Measurements from ENCODE around the gene USP32. TPM values are rescaled to one million over a fixed set of nuclear protein-coding genes. Genes with fewer than 3 reads are reported as not detected.

USP32 gene
- total RNA-seq, 1 donor from 2014 or later: 39.7 TPM

- H3K9me3 ChIP-seq (ENCODE audit: control insufficient read depth in 3 of 3, low read length in 3 of 3): no peaks in the 10 kb centered on the region
- no peak overlapping the region for H3K27ac ChIP-seq (ENCODE audit: low read depth, low read length)
- peaks cover 0 to 6% (median 3%) of the 10 kb centered on the region in 3 donors for H3K36me3 ChIP-seq (ENCODE audit: control insufficient read depth in 3 of 3, insufficient read depth in 3 of 3, low read length in 3 of 3)
- no peak overlapping the region for H3K4me3 ChIP-seq (ENCODE audit: low read length in 3 of 3)
- no peaks in the 10 kb centered on the region for H3K27me3 ChIP-seq (ENCODE audit: control insufficient read depth in 3 of 3, insufficient read depth in 3 of 3, low read length in 3 of 3)
- H3K9ac ChIP-seq (ENCODE audit: low read depth in 1 of 3, low read length in 3 of 3): no peak overlapping the region
- H3K4me1 ChIP-seq (ENCODE audit: control insufficient read depth in 3 of 3, insufficient read depth in 3 of 3, low read length in 3 of 3): no peaks in the 10 kb centered on the region
These were observed 135.8 kb downstream of the USP32 start for GRCh38 chr17:60256174-60256573.

- Histone ChIP-seq H3K9me3 (ENCODE audit: control insufficient read depth in 3 of 3, low read length in 3 of 3) (no peaks in the 10 kb centered on the region), H3K4me1 (ENCODE audit: control insufficient read depth in 3 of 3, insufficient read depth in 3 of 3, low read length in 3 of 3) (no peaks in the 10 kb centered on the region), H3K9ac (ENCODE audit: low read depth in 1 of 3, low read length in 3 of 3) (no peak overlapping the region), H3K36me3 (ENCODE audit: control insufficient read depth in 3 of 3, insufficient read depth in 3 of 3, low read length in 3 of 3) (peaks cover 0 to 10% (median 10%) of the 10 kb centered on the region in 3 donors), H3K27ac (ENCODE audit: low read depth, low read length) (no peak overlapping the region), H3K27me3 (ENCODE audit: control insufficient read depth in 3 of 3, insufficient read depth in 3 of 3, low read length in 3 of 3) (no peaks in the 10 kb centered on the region), H3K4me3 (ENCODE audit: low read length in 3 of 3) (no peak overlapping the region)
These were observed 138.9 kb downstream of the USP32 start for GRCh38 chr17:60253048-60253447.

- Histone ChIP-seq H3K9ac (ENCODE audit: low read depth in 1 of 3, low read length in 3 of 3) (no peak overlapping the region), H3K36me3 (ENCODE audit: control insufficient read depth in 3 of 3, insufficient read depth in 3 of 3, low read length in 3 of 3) (peaks cover 0 to 10% (median 7%) of the 10 kb centered on the region in 3 donors), H3K27me3 (ENCODE audit: control insufficient read depth in 3 of 3, insufficient read depth in 3 of 3, low read length in 3 of 3) (no peaks in the 10 kb centered on the region), H3K9me3 (ENCODE audit: control insufficient read depth in 3 of 3, low read length in 3 of 3) (no peaks in the 10 kb centered on the region), H3K27ac (ENCODE audit: low read depth, low read length) (no peak overlapping the region), H3K4me3 (ENCODE audit: low read length in 3 of 3) (no peak overlapping the region), H3K4me1 (ENCODE audit: control insufficient read depth in 3 of 3, insufficient read depth in 3 of 3, low read length in 3 of 3) (no peaks in the 10 kb centered on the region)
These were observed 139.5 kb downstream of the USP32 start for GRCh38 chr17:60252459-60252858.

- no peaks in the 10 kb centered on the region for H3K9me3 ChIP-seq (ENCODE audit: control insufficient read depth in 3 of 3, low read length in 3 of 3)
- no peak overlapping the region for H3K4me3 ChIP-seq (ENCODE audit: low read length in 3 of 3)
- no peak overlapping the region for H3K27ac ChIP-seq (ENCODE audit: low read depth, low read length)
- H3K4me1 ChIP-seq (ENCODE audit: control insufficient read depth in 3 of 3, insufficient read depth in 3 of 3, low read length in 3 of 3): no peaks in the 10 kb centered on the region
- no peaks in the 10 kb centered on the region for H3K27me3 ChIP-seq (ENCODE audit: control insufficient read depth in 3 of 3, insufficient read depth in 3 of 3, low read length in 3 of 3)
- peaks cover 2 to 10% (median 7%) of the 10 kb centered on the region in 3 donors for H3K36me3 ChIP-seq (ENCODE audit: control insufficient read depth in 3 of 3, insufficient read depth in 3 of 3, low read length in 3 of 3)
- H3K9ac ChIP-seq (ENCODE audit: low read depth in 1 of 3, low read length in 3 of 3): no peak overlapping the region
These were observed 142.6 kb downstream of the USP32 start for GRCh38 chr17:60249290-60249826.

GRCh38 chr17:60248618-60249289 is 143.2 kb downstream of the USP32 start:
- no peaks in the 10 kb centered on the region for H3K27me3 ChIP-seq (ENCODE audit: control insufficient read depth in 3 of 3, insufficient read depth in 3 of 3, low read length in 3 of 3)
- H3K9me3 ChIP-seq (ENCODE audit: control insufficient read depth in 3 of 3, low read length in 3 of 3): no peaks in the 10 kb centered on the region
- no peaks in the 10 kb centered on the region for H3K4me1 ChIP-seq (ENCODE audit: control insufficient read depth in 3 of 3, insufficient read depth in 3 of 3, low read length in 3 of 3)
- H3K4me3 ChIP-seq (ENCODE audit: low read length in 3 of 3): no peak overlapping the region
- peaks cover 2 to 10% (median 4%) of the 10 kb centered on the region in 3 donors for H3K36me3 ChIP-seq (ENCODE audit: control insufficient read depth in 3 of 3, insufficient read depth in 3 of 3, low read length in 3 of 3)
- no peak overlapping the region for H3K9ac ChIP-seq (ENCODE audit: low read depth in 1 of 3, low read length in 3 of 3)
- H3K27ac ChIP-seq (ENCODE audit: low read depth, low read length): no peak overlapping the region

GRCh38 chr17:60247836-60248461 is 144.0 kb downstream of the USP32 start:
- no peaks in the 10 kb centered on the region for H3K4me1 ChIP-seq (ENCODE audit: control insufficient read depth in 3 of 3, insufficient read depth in 3 of 3, low read length in 3 of 3)
- no peaks in the 10 kb centered on the region for H3K27me3 ChIP-seq (ENCODE audit: control insufficient read depth in 3 of 3, insufficient read depth in 3 of 3, low read length in 3 of 3)
- no peak overlapping the region for H3K4me3 ChIP-seq (ENCODE audit: low read length in 3 of 3)
- H3K9me3 ChIP-seq (ENCODE audit: control insufficient read depth in 3 of 3, low read length in 3 of 3): no peaks in the 10 kb centered on the region
- H3K36me3 ChIP-seq (ENCODE audit: control insufficient read depth in 3 of 3, insufficient read depth in 3 of 3, low read length in 3 of 3): peaks cover 2 to 10% (median 4%) of the 10 kb centered on the region in 3 donors
- H3K27ac ChIP-seq (ENCODE audit: low read depth, low read length): no peak overlapping the region
- H3K9ac ChIP-seq (ENCODE audit: low read depth in 1 of 3, low read length in 3 of 3): no peak overlapping the region

GRCh38 chr17:60244656-60245055 is 147.3 kb downstream of the USP32 start:
- no peak overlapping the region for H3K9ac ChIP-seq (ENCODE audit: low read depth in 1 of 3, low read length in 3 of 3)
- H3K9me3 ChIP-seq (ENCODE audit: control insufficient read depth in 3 of 3, low read length in 3 of 3): no peaks in the 10 kb centered on the region
- peaks cover 2 to 9% (median 4%) of the 10 kb centered on the region in 3 donors for H3K36me3 ChIP-seq (ENCODE audit: control insufficient read depth in 3 of 3, insufficient read depth in 3 of 3, low read length in 3 of 3)
- no peak overlapping the region for H3K4me3 ChIP-seq (ENCODE audit: low read length in 3 of 3)
- no peaks in the 10 kb centered on the region for H3K4me1 ChIP-seq (ENCODE audit: control insufficient read depth in 3 of 3, insufficient read depth in 3 of 3, low read length in 3 of 3)
- H3K27me3 ChIP-seq (ENCODE audit: control insufficient read depth in 3 of 3, insufficient read depth in 3 of 3, low read length in 3 of 3): no peaks in the 10 kb centered on the region
- no peak overlapping the region for H3K27ac ChIP-seq (ENCODE audit: low read depth, low read length)

GRCh38 chr17:60240290-60240689 is 151.6 kb downstream of the USP32 start:
- no peaks in the 10 kb centered on the region for H3K9me3 ChIP-seq (ENCODE audit: control insufficient read depth in 3 of 3, low read length in 3 of 3)
- no peaks in the 10 kb centered on the region for H3K27me3 ChIP-seq (ENCODE audit: control insufficient read depth in 3 of 3, insufficient read depth in 3 of 3, low read length in 3 of 3)
- no peak overlapping the region for H3K4me3 ChIP-seq (ENCODE audit: low read length in 3 of 3)
- no peaks in the 10 kb centered on the region for H3K4me1 ChIP-seq (ENCODE audit: control insufficient read depth in 3 of 3, insufficient read depth in 3 of 3, low read length in 3 of 3)
- H3K36me3 ChIP-seq (ENCODE audit: control insufficient read depth in 3 of 3, insufficient read depth in 3 of 3, low read length in 3 of 3): peaks cover 6 to 11% (median 6%) of the 10 kb centered on the region in 3 donors
- no peak overlapping the region for H3K27ac ChIP-seq (ENCODE audit: low read depth, low read length)
- no peak overlapping the region for H3K9ac ChIP-seq (ENCODE audit: low read depth in 1 of 3, low read length in 3 of 3)

GRCh38 chr17:60231691-60232090 is 160.2 kb downstream of the USP32 start:
- no peaks in the 10 kb centered on the region for H3K4me1 ChIP-seq (ENCODE audit: control insufficient read depth in 3 of 3, insufficient read depth in 3 of 3, low read length in 3 of 3)
- peaks cover 6 to 12% (median 10%) of the 10 kb centered on the region in 3 donors for H3K36me3 ChIP-seq (ENCODE audit: control insufficient read depth in 3 of 3, insufficient read depth in 3 of 3, low read length in 3 of 3)
- H3K27ac ChIP-seq (ENCODE audit: low read depth, low read length): no peak overlapping the region

GRCh38 chr17:60231234-60231633 is 160.7 kb downstream of the USP32 start:
- H3K9me3 ChIP-seq (ENCODE audit: control insufficient read depth in 3 of 3, low read length in 3 of 3): no peaks in the 10 kb centered on the region
- no peak overlapping the region for H3K4me3 ChIP-seq (ENCODE audit: low read length in 3 of 3)
- H3K27me3 ChIP-seq (ENCODE audit: control insufficient read depth in 3 of 3, insufficient read depth in 3 of 3, low read length in 3 of 3): no peaks in the 10 kb centered on the region
- peaks cover 6 to 12% (median 10%) of the 10 kb centered on the region in 3 donors for H3K36me3 ChIP-seq (ENCODE audit: control insufficient read depth in 3 of 3, insufficient read depth in 3 of 3, low read length in 3 of 3)
- no peak overlapping the region for H3K9ac ChIP-seq (ENCODE audit: low read depth in 1 of 3, low read length in 3 of 3)
- no peak overlapping the region for H3K27ac ChIP-seq (ENCODE audit: low read depth, low read length)
- H3K4me1 ChIP-seq (ENCODE audit: control insufficient read depth in 3 of 3, insufficient read depth in 3 of 3, low read length in 3 of 3): no peaks in the 10 kb centered on the region

More at GRCh38 chr17:60231691-60232090, 160.2 kb downstream of the USP32 start:
- no peaks in the 10 kb centered on the region for H3K27me3 ChIP-seq (ENCODE audit: control insufficient read depth in 3 of 3, insufficient read depth in 3 of 3, low read length in 3 of 3)
- no peak overlapping the region for H3K4me3 ChIP-seq (ENCODE audit: low read length in 3 of 3)
- no peaks in the 10 kb centered on the region for H3K9me3 ChIP-seq (ENCODE audit: control insufficient read depth in 3 of 3, low read length in 3 of 3)
- H3K9ac ChIP-seq (ENCODE audit: low read depth in 1 of 3, low read length in 3 of 3): no peak overlapping the region
